ENCODE results near the gene ELOVL3.

The ELOVL3 gene

DNA sequence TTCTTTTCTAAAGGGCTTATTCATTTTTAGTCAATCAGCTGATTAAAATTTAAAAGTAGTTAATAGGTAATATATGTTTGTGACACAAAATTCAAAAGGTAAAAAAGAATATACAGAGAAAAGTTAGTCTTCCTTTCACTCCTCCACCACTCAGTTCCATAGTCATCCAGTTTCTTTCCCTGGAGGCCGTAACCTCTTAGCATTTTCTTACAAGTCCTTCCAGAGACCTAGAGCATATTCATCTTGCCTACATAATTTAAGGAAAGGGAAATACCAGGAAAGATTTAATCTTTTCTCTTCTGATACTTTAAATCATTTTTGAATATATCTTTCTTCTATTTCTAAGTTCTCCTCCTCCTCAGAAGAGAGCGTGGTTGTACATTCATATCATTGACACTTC, 29.3 kb downstream of the ELOVL3 start:
- DNase-seq = no peak

- no peak for DNase-seq
These were observed 35.1 kb downstream of the ELOVL3 start for GRCh38 chr10:102261196-102261595.

DNA sequence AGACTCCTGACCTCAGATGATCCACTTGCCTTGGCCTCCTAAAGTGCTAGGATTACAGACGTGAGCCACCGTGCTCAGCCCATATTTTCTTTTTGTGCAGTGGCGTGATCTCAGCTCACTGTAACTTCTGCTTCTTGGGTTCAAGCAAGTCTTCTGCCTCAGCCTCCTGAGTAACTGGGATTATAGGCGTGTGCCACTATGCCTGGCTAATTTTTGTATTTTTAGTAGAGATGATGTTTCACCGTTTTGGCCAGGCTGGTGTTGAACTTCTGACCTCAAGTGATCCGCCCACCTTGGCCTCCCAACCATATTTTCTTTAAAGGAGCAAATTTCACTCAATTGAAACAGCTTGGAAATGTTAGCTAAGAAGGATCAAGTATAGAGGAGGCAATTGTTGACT, 35.7 kb downstream of the ELOVL3 start:
- DNase-seq = no peak

GRCh38 chr10:102262744-102263370, 36.8 kb downstream of the ELOVL3 start:
- DNase-seq = no peak

DNA sequence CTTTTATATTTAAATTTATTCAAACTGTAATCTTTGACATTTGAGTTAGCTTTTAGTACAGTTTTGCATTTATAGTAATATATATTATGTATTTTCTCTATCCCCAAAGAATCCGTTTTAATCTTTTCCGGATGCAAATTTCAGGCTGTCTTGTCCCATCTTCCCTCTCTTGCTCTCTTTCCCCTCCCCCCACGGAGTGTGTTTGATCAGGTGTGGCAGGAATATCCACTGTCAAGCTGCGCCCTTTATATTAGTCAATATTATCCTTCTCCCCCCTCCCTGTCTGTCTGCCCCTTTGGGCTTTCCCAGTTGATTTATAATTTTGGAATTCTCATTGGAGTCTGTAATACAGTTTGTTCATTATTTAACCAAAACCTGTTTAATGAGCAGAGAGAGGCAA, 38.3 kb downstream of the ELOVL3 start:
- DNase-seq = no peak

DNA sequence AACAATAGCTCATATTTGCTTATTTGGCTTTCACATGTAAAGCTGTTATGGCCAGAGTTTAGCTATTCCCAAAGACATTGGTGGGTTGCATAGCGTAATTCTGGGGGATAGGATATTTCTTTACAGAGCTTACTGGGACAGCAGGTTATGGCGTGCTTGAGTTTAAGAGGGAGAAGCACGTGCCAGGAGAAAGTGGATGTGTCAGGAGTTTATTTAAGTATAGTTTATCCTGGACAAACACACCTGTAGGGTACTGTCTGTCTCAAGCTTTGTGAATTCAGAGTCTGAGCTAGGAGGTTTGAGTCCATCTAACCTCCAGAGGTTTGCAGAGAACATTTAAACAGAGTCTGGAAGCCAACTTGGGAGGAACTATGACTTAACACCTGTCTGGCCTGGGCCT, 40.6 kb downstream of the ELOVL3 start:
- no peak for DNase-seq

DNA sequence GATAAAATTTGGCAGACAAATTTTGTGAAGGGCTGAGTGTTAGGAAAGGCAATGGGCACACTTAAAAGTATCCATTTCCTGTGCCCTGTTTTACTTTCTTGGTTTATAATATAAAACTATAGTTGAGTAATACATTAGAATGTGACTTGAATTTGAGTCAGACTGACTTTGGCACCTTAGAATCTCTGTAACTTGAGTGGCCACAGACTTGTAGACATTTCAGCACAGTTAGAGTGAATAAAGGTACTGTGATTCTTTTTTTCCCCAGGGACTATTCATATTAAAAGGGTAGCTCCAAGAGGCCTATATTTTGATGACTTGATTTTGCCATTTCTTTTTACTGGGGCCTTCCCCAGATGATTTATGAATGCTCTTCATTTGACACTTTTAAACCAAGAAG, 41.6 kb downstream of the ELOVL3 start:
- no peak for DNase-seq

DNA sequence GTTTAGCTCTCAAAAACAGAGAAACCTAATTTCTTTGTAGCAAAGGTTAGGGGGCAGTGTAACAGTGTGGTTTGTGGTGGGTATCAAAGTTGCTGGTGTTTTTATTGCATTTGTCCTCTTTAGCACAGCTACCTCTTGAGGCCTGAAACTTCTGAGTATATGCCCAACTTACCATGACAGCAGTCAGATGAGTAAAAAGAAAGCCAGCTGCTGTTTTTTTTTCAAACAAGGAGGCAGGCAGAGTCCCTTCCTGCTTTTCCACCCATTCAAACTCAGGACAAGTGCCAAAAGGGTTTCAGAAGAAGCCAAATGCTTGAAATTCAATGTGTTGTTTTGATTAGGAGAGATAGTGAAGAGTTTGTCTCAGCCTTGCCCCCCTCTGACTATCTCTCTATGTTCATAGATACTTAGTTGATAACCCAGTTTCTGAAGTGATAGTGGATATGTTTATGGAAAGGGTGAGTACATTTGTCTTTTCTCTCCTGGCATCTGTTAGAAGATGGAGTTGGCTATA, 42.3 kb downstream of the ELOVL3 start:
- DNase-seq = peak; percentile 17

- DNase-seq = no peak
These were observed 42.9 kb downstream of the ELOVL3 start for GRCh38 chr10:102269017-102269416.

GRCh38 chr10:102274062-102274461, 48.0 kb downstream of the ELOVL3 start:
- no peak for DNase-seq

DNA sequence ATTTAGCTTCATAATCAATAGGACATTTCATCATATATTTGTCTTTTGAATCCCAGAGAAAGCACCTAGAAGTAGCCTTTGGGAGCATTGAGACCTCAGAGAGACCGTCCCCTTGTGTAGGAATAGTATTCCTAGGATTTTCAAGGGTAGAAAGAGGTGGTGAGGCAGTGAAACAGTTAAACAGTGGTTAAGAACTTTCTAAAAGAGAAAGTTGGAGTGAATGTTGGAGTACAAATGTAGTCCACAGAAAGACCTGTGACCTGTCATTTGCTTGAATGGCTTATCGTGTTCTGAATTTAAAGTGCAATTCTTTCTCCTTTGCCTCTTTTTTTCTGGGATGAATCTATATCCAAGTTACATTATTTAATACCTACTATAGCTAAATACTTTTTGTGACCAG, 49.2 kb downstream of the ELOVL3 start:
- DNase-seq = no peak

GRCh38 chr10:102279104-102279503, 53.0 kb downstream of the ELOVL3 start:
- no peak for DNase-seq

All from hematopoietic multipotent progenitor cell treated with erythropoietin and hydrocortisone succinate and interleukin-3 and kit ligand, for 6 days (in vitro differentiated cells).